Measurements from ENCODE around the gene ADTRP. TPM values are rescaled to one million over a fixed set of nuclear protein-coding genes. Genes with fewer than 3 reads are reported as not detected.

The ADTRP gene
- total RNA-seq, 1 donor from 2014 or later = 1.4 TPM

DNA sequence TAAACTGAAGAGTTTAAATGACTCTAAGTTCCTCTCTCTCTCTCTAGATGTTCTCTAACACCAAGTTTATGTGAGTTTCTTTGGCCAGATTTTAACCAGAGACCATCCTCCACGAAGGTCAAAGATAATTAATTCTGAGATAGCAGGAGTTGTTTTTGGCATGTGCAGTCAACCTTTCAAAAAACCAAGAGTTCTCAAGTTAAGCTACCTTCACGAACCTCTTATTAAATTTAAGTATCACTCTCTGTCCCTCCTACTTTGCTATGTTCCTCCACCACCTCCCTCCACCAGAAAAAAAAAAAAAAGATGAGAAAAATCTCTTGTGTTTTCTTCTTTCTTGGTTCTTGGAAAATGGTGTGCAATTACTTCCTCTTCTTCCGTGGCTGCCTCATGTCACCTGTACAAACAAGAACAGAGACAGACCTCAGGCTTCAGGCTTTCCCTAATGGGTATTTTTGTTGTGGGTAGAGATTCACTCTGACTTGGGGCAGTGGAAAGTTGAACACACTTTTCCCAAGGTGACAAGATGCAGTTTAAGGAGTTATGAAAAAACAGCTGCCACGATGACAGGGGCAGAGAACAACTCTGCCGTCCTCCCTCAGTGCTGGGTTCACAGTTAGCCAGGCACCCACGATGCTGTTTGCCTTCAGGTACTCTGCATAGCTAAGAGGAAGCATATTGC, 64.3 kb downstream of the ADTRP start:
- no peak overlapping the region for H3K4me3 Mint-ChIP-seq
- TF ChIP-seq CTCF (conservative IDR thresholded peaks at IDR 0.05) = no peak
- no peaks in the 10 kb centered on the region for H3K36me3 Mint-ChIP-seq

GRCh38 chr6:11712760-11713159, 65.8 kb downstream of the ADTRP start:
- Mint-ChIP-seq H3K4me1 (ENCODE audit: unreplicated experiment) (peaks cover 37% of the 10 kb centered on the region), H3K9me3 (no peaks in the 10 kb centered on the region), H3K27me3 (peaks cover 4% of the 10 kb centered on the region), H3K4me3 (no peak overlapping the region), H3K36me3 (no peaks in the 10 kb centered on the region), H3K27ac (no peak overlapping the region)
- TF ChIP-seq CTCF (conservative IDR thresholded peaks at IDR 0.05) = no peak
- DNase-seq (ENCODE audit: extremely low spot score, unreplicated experiment) = no peak

More for the DNA sequence above, 64.3 kb downstream of the ADTRP start:
- no peak for DNase-seq (ENCODE audit: extremely low spot score, unreplicated experiment)
- peaks cover 4% of the 10 kb centered on the region for H3K27me3 Mint-ChIP-seq
- H3K27ac Mint-ChIP-seq = no peak overlapping the region
- H3K9me3 Mint-ChIP-seq = no peaks in the 10 kb centered on the region
- peaks cover 37% of the 10 kb centered on the region for H3K4me1 Mint-ChIP-seq (ENCODE audit: unreplicated experiment)

- Mint-ChIP-seq H3K36me3 (no peaks in the 10 kb centered on the region), H3K9me3 (no peaks in the 10 kb centered on the region), H3K4me1 (ENCODE audit: unreplicated experiment) (peaks cover 37% of the 10 kb centered on the region), H3K27ac (no peak overlapping the region), H3K27me3 (no peaks in the 10 kb centered on the region), H3K4me3 (no peak overlapping the region)
- TF ChIP-seq CTCF (conservative IDR thresholded peaks at IDR 0.05) = no peak
- DNase-seq (ENCODE audit: extremely low spot score, unreplicated experiment) = no peak
These were observed 66.5 kb downstream of the ADTRP start for GRCh38 chr6:11711984-11712711.

DNA sequence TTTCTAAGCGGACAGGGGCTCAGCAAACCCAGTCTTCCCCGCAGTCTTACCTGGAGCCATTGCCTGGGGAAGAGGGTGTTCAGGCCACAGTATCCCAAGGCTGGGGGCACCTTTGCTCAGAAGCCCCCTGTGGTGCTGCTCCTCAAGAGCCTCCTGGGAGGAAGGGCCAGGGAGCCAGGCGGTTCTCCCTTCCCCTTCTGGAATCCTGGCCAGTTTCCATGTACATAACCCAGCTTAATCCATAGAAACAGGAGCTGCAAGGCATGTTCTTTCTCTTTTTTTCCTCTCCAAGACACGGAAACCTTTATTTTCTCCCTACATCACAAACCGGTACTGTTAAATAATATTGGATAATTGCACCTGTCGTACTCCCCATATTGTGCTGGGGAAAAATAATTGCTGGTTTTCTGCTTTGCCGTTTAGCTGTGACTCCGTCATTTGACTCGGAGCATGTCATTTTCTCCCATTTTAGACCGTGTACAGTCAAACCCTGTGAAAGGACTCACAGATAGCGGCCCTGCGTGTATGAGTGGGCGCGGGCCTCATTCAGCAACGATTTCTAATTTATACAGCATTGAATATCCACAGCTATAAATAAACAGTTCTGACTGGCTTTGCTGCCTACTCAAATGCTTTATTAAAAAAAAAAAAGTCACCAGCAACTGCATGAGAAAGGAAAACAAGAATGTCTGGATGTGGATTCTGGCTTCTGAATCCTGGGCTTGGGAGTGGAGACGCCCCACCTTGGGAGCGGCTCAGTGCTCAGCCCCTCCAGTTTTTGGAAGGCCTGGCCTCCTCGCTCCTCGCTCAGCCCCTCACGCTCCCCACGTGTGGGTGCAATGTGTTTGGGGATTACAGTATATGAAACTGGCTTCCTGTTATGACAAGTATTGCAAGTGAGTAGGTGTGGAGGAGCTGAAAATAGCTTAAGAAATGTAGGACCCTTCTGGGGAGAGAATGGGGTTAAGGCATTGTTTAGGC, 67.3 kb downstream of the ADTRP start:
- TF ChIP-seq CTCF (conservative IDR thresholded peaks at IDR 0.05) = no peak
- no peak overlapping the region for H3K27ac Mint-ChIP-seq
- H3K36me3 Mint-ChIP-seq = no peaks in the 10 kb centered on the region
- H3K4me3 Mint-ChIP-seq = no peak overlapping the region
- no peaks in the 10 kb centered on the region for H3K9me3 Mint-ChIP-seq
- H3K4me1 Mint-ChIP-seq (ENCODE audit: unreplicated experiment) = peaks cover 37% of the 10 kb centered on the region
- no peak for DNase-seq (ENCODE audit: extremely low spot score, unreplicated experiment)
- no peaks in the 10 kb centered on the region for H3K27me3 Mint-ChIP-seq

DNA sequence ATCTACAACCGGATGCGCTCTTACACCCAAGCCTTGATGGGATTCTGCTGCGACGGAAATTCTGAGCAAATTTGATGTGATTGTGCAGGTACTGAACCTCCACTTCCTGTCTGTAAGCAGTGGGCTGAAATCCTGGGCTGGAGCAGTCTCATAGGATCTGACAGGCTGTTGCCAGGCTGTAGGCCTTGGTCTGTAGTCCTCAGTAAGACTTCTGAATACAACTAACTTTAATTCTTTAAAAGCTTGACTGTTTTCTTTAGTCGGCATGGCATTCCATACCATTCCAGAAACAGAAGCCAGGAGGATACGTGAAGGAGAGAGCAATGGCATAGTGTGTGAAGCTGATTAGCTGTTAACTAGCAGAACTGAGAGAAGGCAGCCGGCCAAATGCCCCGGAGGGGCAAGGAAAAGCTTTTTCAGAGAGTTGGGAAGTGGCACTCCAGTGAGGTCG, 68.3 kb downstream of the ADTRP start:
- H3K4me3 Mint-ChIP-seq = no peak overlapping the region
- TF ChIP-seq CTCF (conservative IDR thresholded peaks at IDR 0.05) = no peak
- no peaks in the 10 kb centered on the region for H3K9me3 Mint-ChIP-seq
- DNase-seq (ENCODE audit: extremely low spot score, unreplicated experiment) = no peak
- no peaks in the 10 kb centered on the region for H3K27me3 Mint-ChIP-seq
- H3K27ac Mint-ChIP-seq = no peak overlapping the region
- H3K4me1 Mint-ChIP-seq (ENCODE audit: unreplicated experiment) = peaks cover 37% of the 10 kb centered on the region
- no peaks in the 10 kb centered on the region for H3K36me3 Mint-ChIP-seq

Measured in type B pancreatic cell (in vitro differentiated cells).